ENCODE results near the gene IGLL5. TPM values are rescaled to one million over a fixed set of nuclear protein-coding genes. Genes with fewer than 3 reads are reported as not detected.

IGLL5 gene
- total and polyA plus RNA-seq, 2 of the 13 experiments (the other 11 are each of a cell fraction or from before 2014, with no cell fraction given) = not detected

DNA sequence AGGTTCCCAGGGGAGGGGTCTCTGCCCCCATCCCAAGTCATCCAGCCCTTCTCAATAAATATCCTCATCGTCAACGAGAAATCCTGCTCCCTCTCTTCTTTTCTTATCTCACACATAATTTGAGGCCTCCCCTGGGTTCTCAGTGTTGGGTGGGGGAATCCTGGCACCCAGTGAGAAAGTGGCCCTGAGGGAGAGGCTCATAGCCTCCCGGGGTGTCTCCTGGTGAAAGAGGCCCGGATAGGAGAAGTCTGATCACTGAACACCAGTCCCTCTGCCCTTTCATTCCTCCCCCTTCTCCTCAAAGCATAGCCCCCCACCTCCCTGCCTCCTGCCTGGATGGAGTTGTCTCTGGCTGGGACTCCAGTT, 35.3 kb downstream of the IGLL5 start:
- no TSS peak for BruUV-seq (replicated peaks)
- FAIRE-seq (no peak), DNase-seq (ENCODE audit: low spot score) (no peak), ATAC-seq (no peak)
- no peak overlapping the region for H3K4me3 ChIP-seq (replicated peaks in 1 of 3; ENCODE audit: insufficient read depth in 1 of 3, low read depth in 2 of 3, low read length in 3 of 3)
- no peak overlapping the region for H3K27ac ChIP-seq (ENCODE audit: extremely low read length, insufficient read depth, low read length)
- intact Hi-C loops (cut with micrococcal nuclease; ENCODE audit: unreplicated experiment) (no loop called here), in situ Hi-C loops (cut with HindIII; ENCODE audit: extremely low pct_ligation_motif_present, low pct_unique_long_range_greater_than_20kb) (no loop called here)
- H3K9ac ChIP-seq (ENCODE audit: insufficient read depth, low read depth, low read length) = no peak overlapping the region
- H4K20me1 ChIP-seq (ENCODE audit: insufficient read depth, low read length) = no peaks in the 10 kb centered on the region
- CTCF ChIA-PET (ENCODE audit: low intra/inter-chr PET ratio, low total read pairs) = no interaction called here
- no peak overlapping the region for H2AFZ ChIP-seq (ENCODE audit: low read length)
- no peaks in the 10 kb centered on the region for H3K4me1 ChIP-seq (ENCODE audit: insufficient read depth, low read length)
- no peak overlapping the region for H3K4me2 ChIP-seq (ENCODE audit: low read depth, low read length)
- H3K36me3 ChIP-seq (replicated peaks in 1 of 2; ENCODE audit: control insufficient read depth in 1 of 2, insufficient read depth in 2 of 2, low read length in 2 of 2) = no peaks in the 10 kb centered on the region
- 46% methylated on average over 4 of the region's 4 CpGs for WGBS (ENCODE audit: low lambda C conversion rate)
- no peaks in the 10 kb centered on the region for H3K9me3 ChIP-seq (ENCODE audit: low read length)
- peaks cover 11 to 61% of the 10 kb centered on the region in 2 experiments; a peak in 4 of 5 replicates for H3K27me3 ChIP-seq (ENCODE audit: control insufficient read depth in 1 of 2, insufficient read depth in 2 of 2, low read length in 2 of 2)
- H3K79me2 ChIP-seq (ENCODE audit: insufficient read depth, low read length) = no peaks in the 10 kb centered on the region
- POLR2A ChIA-PET = no interaction called here
- TF ChIP-seq MBD4 (IDR thresholded peaks at IDR 0.05; ENCODE audit: borderline replicate concordance, low read length) (no peak), DNMT3B (CRISPR knock-in tag; conservative IDR thresholded peaks at IDR 0.05) (no peak), MEIS1 (CRISPR knock-in tag; IDR thresholded peaks at IDR 0.05; ENCODE audit: borderline replicate concordance) (no peak), ZFYVE20 (CRISPR knock-in tag; IDR thresholded peaks at IDR 0.05; ENCODE audit: borderline replicate concordance, low read depth) (no peak), ZNF564 (CRISPR knock-in tag; IDR thresholded peaks at IDR 0.05) (no peak), TAF1 (CRISPR knock-in tag; IDR thresholded peaks at IDR 0.05) (no peak), ARHGAP35 (CRISPR knock-in tag; IDR thresholded peaks at IDR 0.05; ENCODE audit: borderline replicate concordance) (no peak), ZNF652 (CRISPR knock-in tag; IDR thresholded peaks at IDR 0.05; ENCODE audit: borderline replicate concordance, low read depth) (no peak), HDAC2 (CRISPR knock-in tag; IDR thresholded peaks at IDR 0.05) (no peak), JUN (CRISPR knock-in tag; IDR thresholded peaks at IDR 0.05) (no peak), ZNF234 (CRISPR knock-in tag; conservative IDR thresholded peaks at IDR 0.05) (no peak), KDM3A (CRISPR knock-in tag; IDR thresholded peaks at IDR 0.05; ENCODE audit: low read depth) (no peak), SALL1 (CRISPR knock-in tag; IDR thresholded peaks at IDR 0.05) (no peak), ZNF562 (CRISPR knock-in tag; IDR thresholded peaks at IDR 0.05; ENCODE audit: borderline replicate concordance) (no peak), FOXK1 (CRISPR knock-in tag; IDR thresholded peaks at IDR 0.05; ENCODE audit: borderline replicate concordance, low read depth) (no peak), ZBTB20 (CRISPR knock-in tag; IDR thresholded peaks at IDR 0.05; ENCODE audit: borderline replicate concordance, low read depth) (no peak), SKI (IDR thresholded peaks at IDR 0.05; ENCODE audit: partially characterized antibody) (no peak)
- TF ChIP-seq, protein P1, sequence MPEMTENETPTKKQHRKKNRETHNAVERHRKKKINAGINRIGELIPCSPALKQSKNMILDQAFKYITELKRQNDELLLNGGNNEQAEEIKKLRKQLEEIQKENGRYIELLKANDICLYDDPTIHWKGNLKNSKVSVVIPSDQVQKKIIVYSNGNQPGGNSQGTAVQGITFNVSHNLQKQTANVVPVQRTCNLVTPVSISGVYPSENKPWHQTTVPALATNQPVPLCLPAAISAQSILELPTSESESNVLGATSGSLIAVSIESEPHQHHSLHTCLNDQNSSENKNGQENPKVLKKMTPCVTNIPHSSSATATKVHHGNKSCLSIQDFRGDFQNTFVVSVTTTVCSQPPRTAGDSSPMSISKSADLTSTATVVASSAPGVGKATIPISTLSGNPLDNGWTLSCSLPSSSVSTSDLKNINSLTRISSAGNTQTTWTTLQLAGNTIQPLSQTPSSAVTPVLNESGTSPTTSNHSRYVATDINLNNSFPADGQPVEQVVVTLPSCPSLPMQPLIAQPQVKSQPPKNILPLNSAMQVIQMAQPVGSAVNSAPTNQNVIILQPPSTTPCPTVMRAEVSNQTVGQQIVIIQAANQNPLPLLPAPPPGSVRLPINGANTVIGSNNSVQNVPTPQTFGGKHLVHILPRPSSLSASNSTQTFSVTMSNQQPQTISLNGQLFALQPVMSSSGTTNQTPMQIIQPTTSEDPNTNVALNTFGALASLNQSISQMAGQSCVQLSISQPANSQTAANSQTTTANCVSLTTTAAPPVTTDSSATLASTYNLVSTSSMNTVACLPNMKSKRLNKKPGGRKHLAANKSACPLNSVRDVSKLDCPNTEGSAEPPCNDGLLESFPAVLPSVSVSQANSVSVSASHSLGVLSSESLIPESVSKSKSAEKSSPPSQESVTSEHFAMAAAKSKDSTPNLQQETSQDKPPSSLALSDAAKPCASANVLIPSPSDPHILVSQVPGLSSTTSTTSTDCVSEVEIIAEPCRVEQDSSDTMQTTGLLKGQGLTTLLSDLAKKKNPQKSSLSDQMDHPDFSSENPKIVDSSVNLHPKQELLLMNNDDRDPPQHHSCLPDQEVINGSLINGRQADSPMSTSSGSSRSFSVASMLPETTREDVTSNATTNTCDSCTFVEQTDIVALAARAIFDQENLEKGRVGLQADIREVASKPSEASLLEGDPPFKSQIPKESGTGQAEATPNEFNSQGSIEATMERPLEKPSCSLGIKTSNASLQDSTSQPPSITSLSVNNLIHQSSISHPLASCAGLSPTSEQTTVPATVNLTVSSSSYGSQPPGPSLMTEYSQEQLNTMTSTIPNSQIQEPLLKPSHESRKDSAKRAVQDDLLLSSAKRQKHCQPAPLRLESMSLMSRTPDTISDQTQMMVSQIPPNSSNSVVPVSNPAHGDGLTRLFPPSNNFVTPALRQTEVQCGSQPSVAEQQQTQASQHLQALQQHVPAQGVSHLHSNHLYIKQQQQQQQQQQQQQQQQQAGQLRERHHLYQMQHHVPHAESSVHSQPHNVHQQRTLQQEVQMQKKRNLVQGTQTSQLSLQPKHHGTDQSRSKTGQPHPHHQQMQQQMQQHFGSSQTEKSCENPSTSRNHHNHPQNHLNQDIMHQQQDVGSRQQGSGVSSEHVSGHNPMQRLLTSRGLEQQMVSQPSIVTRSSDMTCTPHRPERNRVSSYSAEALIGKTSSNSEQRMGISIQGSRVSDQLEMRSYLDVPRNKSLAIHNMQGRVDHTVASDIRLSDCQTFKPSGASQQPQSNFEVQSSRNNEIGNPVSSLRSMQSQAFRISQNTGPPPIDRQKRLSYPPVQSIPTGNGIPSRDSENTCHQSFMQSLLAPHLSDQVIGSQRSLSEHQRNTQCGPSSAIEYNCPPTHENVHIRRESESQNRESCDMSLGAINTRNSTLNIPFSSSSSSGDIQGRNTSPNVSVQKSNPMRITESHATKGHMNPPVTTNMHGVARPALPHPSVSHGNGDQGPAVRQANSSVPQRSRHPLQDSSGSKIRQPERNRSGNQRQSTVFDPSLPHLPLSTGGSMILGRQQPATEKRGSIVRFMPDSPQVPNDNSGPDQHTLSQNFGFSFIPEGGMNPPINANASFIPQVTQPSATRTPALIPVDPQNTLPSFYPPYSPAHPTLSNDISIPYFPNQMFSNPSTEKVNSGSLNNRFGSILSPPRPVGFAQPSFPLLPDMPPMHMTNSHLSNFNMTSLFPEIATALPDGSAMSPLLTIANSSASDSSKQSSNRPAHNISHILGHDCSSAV (CRISPR knock-in tag; IDR thresholded peaks at IDR 0.05; ENCODE audit: borderline replicate concordance) = no peak
- TF ChIP-seq, protein P2, sequence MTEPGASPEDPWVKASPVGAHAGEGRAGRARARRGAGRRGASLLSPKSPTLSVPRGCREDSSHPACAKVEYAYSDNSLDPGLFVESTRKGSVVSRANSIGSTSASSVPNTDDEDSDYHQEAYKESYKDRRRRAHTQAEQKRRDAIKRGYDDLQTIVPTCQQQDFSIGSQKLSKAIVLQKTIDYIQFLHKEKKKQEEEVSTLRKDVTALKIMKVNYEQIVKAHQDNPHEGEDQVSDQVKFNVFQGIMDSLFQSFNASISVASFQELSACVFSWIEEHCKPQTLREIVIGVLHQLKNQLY (CRISPR knock-in tag; IDR thresholded peaks at IDR 0.05) = no peak
